ENCODE results near the gene PKP3. TPM values are rescaled to one million over a fixed set of nuclear protein-coding genes. Genes with fewer than 3 reads are reported as not detected.
"Not testable (repeated sequence)": the region's sequence is repeated elsewhere in the genome, so short reads cannot be mapped to it uniquely, and the experiment has no call there.

PKP3 gene
- total RNA-seq, 2 donors from 2014 or later = 2.0 to 5.9 TPM

DNA sequence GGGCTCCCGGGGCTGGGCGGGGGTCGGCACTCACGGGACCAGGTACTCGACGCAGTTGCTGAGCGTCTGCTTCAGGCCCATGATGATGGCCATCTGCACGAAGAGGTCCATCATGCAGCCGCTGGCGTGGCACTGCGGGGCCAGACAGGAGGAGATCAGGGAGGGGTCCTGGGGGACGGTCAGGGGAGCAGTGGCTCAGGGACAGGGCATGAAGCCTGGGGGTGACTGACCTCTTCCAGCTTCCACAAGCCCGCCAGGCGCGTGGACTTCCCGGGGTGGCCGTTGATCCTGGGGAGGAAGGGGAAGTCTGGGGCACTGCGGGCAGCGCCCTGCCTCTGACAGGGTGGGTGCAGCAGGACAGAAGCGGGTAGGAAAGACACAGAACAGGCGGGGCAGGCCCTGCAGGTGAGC, 26.9 kb downstream of the PKP3 start:
- no peak for DNase-seq (ENCODE audit: low spot score)
- TF ChIP-seq CTCF (IDR thresholded peaks at IDR 0.05) = no peak
- Histone ChIP-seq H3K9me3 (no peaks in the 10 kb centered on the region), H3K27me3 (replicated peaks; ENCODE audit: insufficient read depth) (peaks cover 4% of the 10 kb centered on the region), H3K27ac (no peak overlapping the region), H3K4me1 (ENCODE audit: control insufficient read depth in 1 of 2, low read depth in 2 of 2) (peaks cover 0 to 13% of the 10 kb centered on the region in 2 donors), H3K4me3 (no peak overlapping the region), H3K36me3 (no peaks in the 10 kb centered on the region)
- no peak for ATAC-seq (ENCODE audit: insufficient number of reproducible peaks, low FRiP score, low read depth)

- Histone ChIP-seq H3K36me3 (no peaks in the 10 kb centered on the region), H3K4me1 (ENCODE audit: control insufficient read depth in 1 of 2, low read depth in 2 of 2) (peaks cover 0 to 2% of the 10 kb centered on the region in 2 donors), H3K4me3 (no peak overlapping the region), H3K27ac (no peak overlapping the region), H3K9me3 (no peaks in the 10 kb centered on the region), H3K27me3 (replicated peaks; ENCODE audit: insufficient read depth) (peaks cover 4% of the 10 kb centered on the region)
- ATAC-seq (ENCODE audit: insufficient number of reproducible peaks, low FRiP score, low read depth) (no peak), DNase-seq (ENCODE audit: low spot score) (no peak)
- TF ChIP-seq CTCF (IDR thresholded peaks at IDR 0.05) = no peak
Observed at GRCh38 chr11:422249-422656, 28.2 kb downstream of the PKP3 start.

- no peaks in the 10 kb centered on the region for H3K36me3 ChIP-seq
- H3K27ac ChIP-seq = no peak overlapping the region
- H3K4me3 ChIP-seq = no peak overlapping the region
- no peak for ATAC-seq (ENCODE audit: insufficient number of reproducible peaks, low FRiP score, low read depth)
- no peak for DNase-seq (ENCODE audit: low spot score)
- TF ChIP-seq CTCF (IDR thresholded peaks at IDR 0.05) = no peak
- H3K27me3 ChIP-seq (replicated peaks; ENCODE audit: insufficient read depth) = peaks cover 4% of the 10 kb centered on the region
- no peaks in the 10 kb centered on the region for H3K4me1 ChIP-seq (ENCODE audit: control insufficient read depth in 1 of 2, low read depth in 2 of 2)
- H3K9me3 ChIP-seq = no peaks in the 10 kb centered on the region
Observed at GRCh38 chr11:424232-424631, 30.2 kb downstream of the PKP3 start.

DNA sequence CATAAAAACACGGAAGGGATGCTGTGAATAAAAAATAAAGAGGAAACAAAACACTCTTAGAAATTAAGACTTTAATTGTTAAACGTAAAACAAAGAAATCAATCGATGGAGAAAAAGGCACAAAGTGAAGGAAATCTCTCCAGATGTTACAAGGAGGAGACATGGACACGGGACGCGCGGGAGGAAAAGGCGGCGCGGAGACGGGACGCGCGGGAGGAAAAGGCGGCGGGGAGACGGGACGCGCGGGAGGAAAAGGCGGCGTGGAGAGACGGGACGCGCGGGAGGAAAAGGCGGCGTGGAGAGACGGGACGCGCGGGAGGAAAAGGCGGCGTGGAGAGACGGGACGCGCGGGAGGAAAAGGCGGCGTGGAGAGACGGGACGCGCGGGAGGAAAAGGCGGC, 30.8 kb downstream of the PKP3 start:
- H3K27ac ChIP-seq; H3K36me3 ChIP-seq; H3K27me3 ChIP-seq (replicated peaks; ENCODE audit: insufficient read depth); H3K4me1 ChIP-seq (ENCODE audit: control insufficient read depth in 1 of 2, low read depth in 2 of 2); ATAC-seq (ENCODE audit: insufficient number of reproducible peaks, low FRiP score, low read depth); H3K4me3 ChIP-seq; DNase-seq (ENCODE audit: low spot score); H3K9me3 ChIP-seq: not testable (repeated sequence)

GRCh38 chr11:425301-425700, 31.3 kb downstream of the PKP3 start:
- TF ChIP-seq CTCF (IDR thresholded peaks at IDR 0.05) = no peak
- ATAC-seq (ENCODE audit: insufficient number of reproducible peaks, low FRiP score, low read depth) (no peak), DNase-seq (ENCODE audit: low spot score) (no peak)
- Histone ChIP-seq H3K9me3 (no peaks in the 10 kb centered on the region), H3K36me3 (no peaks in the 10 kb centered on the region), H3K4me1 (ENCODE audit: control insufficient read depth in 1 of 2, low read depth in 2 of 2) (no peaks in the 10 kb centered on the region), H3K4me3 (no peak overlapping the region), H3K27ac (no peak overlapping the region), H3K27me3 (replicated peaks; ENCODE audit: insufficient read depth) (peaks cover 4% of the 10 kb centered on the region)

DNA sequence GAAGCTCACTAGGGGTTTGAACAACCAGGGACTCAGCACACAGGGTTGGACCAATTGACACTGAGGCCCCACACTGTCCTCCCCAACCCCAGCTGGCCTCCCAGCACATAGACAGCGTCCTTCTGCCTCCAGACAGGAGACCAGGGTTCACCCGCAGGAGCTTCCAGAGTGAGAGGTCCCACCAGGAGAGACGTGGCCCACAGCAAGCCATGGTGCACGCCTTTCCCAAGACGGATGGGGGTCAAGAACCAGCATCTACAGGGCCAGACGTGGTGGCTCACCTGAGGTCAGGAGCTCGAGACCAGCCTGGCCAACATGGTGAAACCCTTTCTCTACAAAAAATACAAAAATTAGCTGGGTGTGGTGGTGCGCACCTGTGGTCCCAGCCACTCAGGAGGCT, 32.8 kb downstream of the PKP3 start:
- DNase-seq (ENCODE audit: low spot score) (no peak), ATAC-seq (ENCODE audit: insufficient number of reproducible peaks, low FRiP score, low read depth) (no peak)
- H3K4me1 ChIP-seq (ENCODE audit: control insufficient read depth in 1 of 2, low read depth in 2 of 2) = no peaks in the 10 kb centered on the region
- H3K9me3 ChIP-seq = no peaks in the 10 kb centered on the region
- no peaks in the 10 kb centered on the region for H3K36me3 ChIP-seq
- no peak for TF ChIP-seq CTCF (IDR thresholded peaks at IDR 0.05)
- no peak overlapping the region for H3K27ac ChIP-seq
- no peak overlapping the region for H3K4me3 ChIP-seq
- peaks cover 4% of the 10 kb centered on the region for H3K27me3 ChIP-seq (replicated peaks; ENCODE audit: insufficient read depth)

Data from thoracic aorta (tissue), 2 donors.